NCI-H1092 treated with DMSO at 0.1 percent for 48 hours (cell line): ENCODE measurements around the gene DTNBP1.

Experiments used
- DNase-seq: peaks from one replicate; lab custom pipeline; 2025; lab: John Stamatoyannopoulos, UW

The DTNBP1 gene

GRCh38 chr6:15588971-15589634, 73.7 kb downstream of the DTNBP1 start:
- DNase-seq = no peak

GRCh38 chr6:15586503-15586902, 76.3 kb downstream of the DTNBP1 start:
- DNase-seq = no peak

GRCh38 chr6:15585760-15586214, 77.0 kb downstream of the DTNBP1 start:
- DNase-seq = no peak

- DNase-seq = no peak
These were observed 80.3 kb downstream of the DTNBP1 start for GRCh38 chr6:15582499-15582898.

GRCh38 chr6:15581751-15582150, 81.1 kb downstream of the DTNBP1 start:
- no peak for DNase-seq

- DNase-seq = no peak
These were observed 82.5 kb downstream of the DTNBP1 start for GRCh38 chr6:15580326-15580725.

- DNase-seq = no peak
These were observed 84.0 kb downstream of the DTNBP1 start for GRCh38 chr6:15578716-15579391.

- DNase-seq = no peak
These were observed 85.2 kb downstream of the DTNBP1 start for GRCh38 chr6:15577550-15578171.

GRCh38 chr6:15577106-15577505, 85.7 kb downstream of the DTNBP1 start:
- DNase-seq = no peak

- no peak for DNase-seq
These were observed 87.3 kb downstream of the DTNBP1 start for GRCh38 chr6:15575357-15576033.

GRCh38 chr6:15574486-15574885, 88.3 kb downstream of the DTNBP1 start:
- no peak for DNase-seq

GRCh38 chr6:15574023-15574422, 88.8 kb downstream of the DTNBP1 start:
- DNase-seq = no peak

- DNase-seq = no peak
These were observed 89.4 kb downstream of the DTNBP1 start for GRCh38 chr6:15573384-15573783.

GRCh38 chr6:15572296-15573016, 90.4 kb downstream of the DTNBP1 start:
- no peak for DNase-seq

- no peak for DNase-seq
These were observed 92.7 kb downstream of the DTNBP1 start for GRCh38 chr6:15570171-15570570.

GRCh38 chr6:15569035-15569995, 93.5 kb downstream of the DTNBP1 start:
- DNase-seq = no peak

GRCh38 chr6:15562977-15563376, 99.9 kb downstream of the DTNBP1 start:
- DNase-seq = no peak

- no peak for DNase-seq
These were observed 101.2 kb downstream of the DTNBP1 start for GRCh38 chr6:15561447-15562199.

- no peak for DNase-seq
These were observed 102.1 kb downstream of the DTNBP1 start for GRCh38 chr6:15560713-15561112.

- no peak for DNase-seq
These were observed 105.7 kb downstream of the DTNBP1 start for GRCh38 chr6:15557174-15557573.
